ENCODE data around the gene CCDC102B.

Gene CCDC102B

DNA sequence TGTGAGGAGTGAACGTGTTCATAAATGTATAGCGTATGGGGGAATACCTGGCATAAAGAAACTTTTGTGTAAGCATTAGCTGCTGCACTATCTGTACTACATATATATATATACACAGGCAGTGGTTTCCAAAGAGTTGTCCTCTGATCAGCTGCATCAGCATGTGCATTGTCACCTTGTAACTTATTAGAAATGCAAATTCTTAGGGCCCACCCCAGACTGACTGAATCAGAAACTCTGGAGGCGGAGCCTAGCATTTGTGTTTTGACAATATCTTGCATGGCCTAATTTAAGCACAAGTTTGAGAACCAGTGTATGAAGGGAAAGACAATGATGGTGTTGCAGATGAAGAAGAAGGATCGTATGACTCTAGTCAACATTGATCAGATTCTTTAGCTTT, 299.5 kb downstream of the CCDC102B start:
- DNase-seq, result no peak

DNA sequence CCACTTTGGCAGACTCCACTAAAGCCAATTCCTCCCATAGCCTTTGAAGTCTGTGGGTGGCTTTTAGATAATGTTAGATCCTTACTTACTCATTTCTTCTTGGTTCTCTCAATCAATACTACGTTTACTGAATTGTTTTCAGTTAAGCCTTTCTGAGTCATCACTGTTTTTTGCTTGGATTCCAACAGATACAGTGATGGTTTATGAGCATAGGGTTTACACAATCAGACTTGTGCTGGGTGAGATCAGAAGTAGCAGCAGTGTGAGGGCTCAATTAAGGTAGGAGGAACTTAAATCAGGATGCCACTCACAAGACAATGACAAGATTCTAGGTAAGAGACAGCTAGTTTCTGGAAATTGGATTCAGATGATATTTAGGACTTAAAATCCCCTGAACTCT, 305.1 kb downstream of the CCDC102B start:
- DNase-seq, result no peak
